IMR-90 (cell line): ENCODE data around the gene CTBP1. TPM values are rescaled to one million over a fixed set of nuclear protein-coding genes. Genes with fewer than 3 reads are reported as not detected.

Experiments
- ATAC-seq: fragments of 200-7000 bp; cut with Tn5 transposase; 2 replicates; pipeline ENCODE4 v1.9.1; 2020; ENCODE audit warnings: low read depth, mild to moderate bottlenecking, moderate library complexity
- BruUV-seq: library from RNA; stranded (reverse); fragments of 400-500 nt; replicated peaks from 2 replicates; lab custom pipeline; 2021; lab: Mats Ljungman, UMichigan
- CTCF ChIA-PET: fragments of 300-600 bp; formaldehyde crosslinking; extraction: SDS; loops from one replicate; lab custom pipeline; 2021; ENCODE audit warnings: antibody characterized with exemption; lab: Yijun Ruan, JAX
- POLR2A ChIA-PET: fragments of 300-600 bp; sonication (Branson Sonifier 250); formaldehyde crosslinking; loops from one replicate; lab custom pipeline; 2022; ENCODE audit warnings: antibody characterized with exemption; ENCODE audit not compliant: unreplicated experiment; lab: Charles Lee
- DNase-seq: peaks from one replicate; pipeline ENCODE4 v3.0.0; 2013
- H2AFZ ChIP-seq: replicated peaks from 2 replicates; pipeline ENCODE3; 2013; ENCODE audit warnings: low read length, mild to moderate bottlenecking; ENCODE audit not compliant: poor library complexity
- H2AK5ac ChIP-seq: 2 replicates; pipeline ENCODE4 v1.6.1; 2013; ENCODE audit warnings: low read depth, low read length, inconsistent platforms
- H2AK9ac ChIP-seq: replicated peaks from 2 replicates; pipeline ENCODE3; 2013; ENCODE audit warnings: mild to moderate bottlenecking, low read depth, low read length, moderate library complexity; ENCODE audit not compliant: poor library complexity
- H2BK120ac ChIP-seq: 2 replicates; pipeline ENCODE4 v1.6.1; 2013; ENCODE audit warnings: low read depth, low read length, inconsistent platforms
- H2BK15ac ChIP-seq: 3 replicates; pipeline ENCODE4 v1.6.1; 2013; ENCODE audit warnings: low read depth, low read length, inconsistent platforms
- H2BK20ac ChIP-seq: 2 replicates; pipeline ENCODE4 v1.6.1; 2013; ENCODE audit warnings: low read depth, mild to moderate bottlenecking, inconsistent platforms, low read length, moderate library complexity
- H2BK5ac ChIP-seq: 2 replicates; pipeline ENCODE4 v1.6.1; 2013; ENCODE audit warnings: mild to moderate bottlenecking, low read depth, low read length, inconsistent platforms; ENCODE audit not compliant: poor library complexity, severe bottlenecking
- H3K14ac ChIP-seq: replicated peaks from 2 replicates; pipeline ENCODE4 v1.6.1; 2013; ENCODE audit warnings: low read depth, low read length, inconsistent platforms
- H3K18ac ChIP-seq: 2 replicates; pipeline ENCODE4 v1.6.1; 2013; ENCODE audit warnings: low read depth, low read length, control low read depth
- H3K23ac ChIP-seq: 2 replicates; pipeline ENCODE4 v1.6.1; 2013; ENCODE audit warnings: low read depth, low read length, inconsistent platforms
- H3K27ac ChIP-seq: 2 replicates; pipeline ENCODE4 v1.5.1; 2013; ENCODE audit warnings: mild to moderate bottlenecking, control low read depth, low read length; ENCODE audit not compliant: insufficient read depth
- H3K27me3 ChIP-seq: 2 replicates; pipeline ENCODE4 v1.6.1; 2013; ENCODE audit warnings: low read length; ENCODE audit not compliant: control insufficient read depth, insufficient read depth
- H3K36me3 ChIP-seq: 2 replicates; pipeline ENCODE4 v1.6.1; 2013; ENCODE audit warnings: low read length, mixed read lengths; ENCODE audit not compliant: control insufficient read depth, insufficient read depth
- H3K4ac ChIP-seq: 2 replicates; pipeline ENCODE4 v1.6.1; 2013; ENCODE audit warnings: low read depth, low read length, inconsistent platforms
- H3K4me1 ChIP-seq: 2 replicates; pipeline ENCODE4 v1.6.1; 2013; ENCODE audit warnings: low read length, mixed read lengths; ENCODE audit not compliant: control insufficient read depth, insufficient read depth
- H3K4me2 ChIP-seq: 2 replicates; pipeline ENCODE4 v1.6.1; 2013; ENCODE audit warnings: low read depth, mild to moderate bottlenecking, control low read depth, low read length, moderate library complexity
- H3K4me3 ChIP-seq: 2 replicates; pipeline ENCODE4 v1.5.1; 2013; ENCODE audit warnings: low read depth, mild to moderate bottlenecking, control low read depth, low read length, moderate library complexity; ENCODE audit not compliant: insufficient read depth
- H3K56ac ChIP-seq: 2 replicates; pipeline ENCODE4 v1.6.1; 2013; ENCODE audit warnings: low read length, inconsistent platforms; ENCODE audit not compliant: insufficient read depth; ENCODE audit errors: extremely low read depth
- H3K79me1 ChIP-seq, 2 experiments: 2 replicates each; pipeline ENCODE4 v1.6.1; 2013; ENCODE audit warnings: low read length in 2 of 2, inconsistent platforms in 1 of 2, low read depth in 1 of 2
- H3K9ac ChIP-seq: 2 replicates; pipeline ENCODE4 v1.6.1; 2013; ENCODE audit warnings: low read depth, low read length, control low read depth
- H3K9me1 ChIP-seq: 2 replicates; pipeline ENCODE4 v1.6.1; 2013; ENCODE audit warnings: low read length, inconsistent platforms; ENCODE audit not compliant: insufficient read depth
- H3K9me3 ChIP-seq: 2 replicates; pipeline ENCODE4 v1.6.1; 2013; ENCODE audit warnings: low read length; ENCODE audit not compliant: control insufficient read depth, insufficient read depth
- H4K20me1 ChIP-seq: 2 replicates; pipeline ENCODE4 v1.6.1; 2013; ENCODE audit warnings: low read length, inconsistent platforms; ENCODE audit not compliant: insufficient read depth
- H4K5ac ChIP-seq: 2 replicates; pipeline ENCODE4 v1.6.1; 2013; ENCODE audit warnings: mild to moderate bottlenecking, low read depth, low read length, control low read depth
- H4K8ac ChIP-seq, 2 experiments: 2 replicates each; pipeline ENCODE4 v1.6.1; 2013; ENCODE audit warnings: low read depth in 2 of 2, low read length in 2 of 2, control low read depth in 1 of 2, inconsistent platforms in 1 of 2
- H4K91ac ChIP-seq: 2 replicates; pipeline ENCODE4 v1.6.1; 2013; ENCODE audit warnings: low read depth, low read length, inconsistent platforms; ENCODE audit not compliant: insufficient read depth
- BHLHE40 ChIP-seq: fragments of 150-350 bp; IDR thresholded peaks from 2 replicates; pipeline ENCODE4 v1.6.1; 2016; ENCODE audit warnings: mild to moderate bottlenecking, low read depth, low read length
- CEBPB ChIP-seq: IDR thresholded peaks from 2 replicates; pipeline ENCODE4 v1.6.1; 2012; ENCODE audit warnings: low read depth, low read length, improper control_type of control experiment
- CHD1 ChIP-seq: IDR thresholded peaks from 2 replicates; pipeline ENCODE4 v1.6.1; 2012; ENCODE audit warnings: low read depth, low read length, improper control_type of control experiment
- FOS ChIP-seq: fragments of 150-350 bp; IDR thresholded peaks from 2 replicates; pipeline ENCODE4 v1.6.1; 2016; ENCODE audit warnings: low read depth, low read length
- MAFK ChIP-seq: IDR thresholded peaks from 2 replicates; pipeline ENCODE4 v1.6.1; 2012; ENCODE audit warnings: low read depth, low read length, improper control_type of control experiment
- MAZ ChIP-seq: IDR thresholded peaks from 2 replicates; pipeline ENCODE4 v1.6.1; 2012; ENCODE audit warnings: low read depth, mild to moderate bottlenecking, low read length, improper control_type of control experiment, moderate library complexity, borderline replicate concordance
- MXI1 ChIP-seq: IDR thresholded peaks from 2 replicates; pipeline ENCODE4 v1.6.1; 2012; ENCODE audit warnings: low read depth, mild to moderate bottlenecking, low read length, moderate library complexity, borderline replicate concordance
- NFE2L2 ChIP-seq: fragments of 150-350 bp; IDR thresholded peaks from 2 replicates; pipeline ENCODE4 v1.6.1; 2016; ENCODE audit warnings: low read depth, mild to moderate bottlenecking, low read length
- POLR2A ChIP-seq: IDR thresholded peaks from 2 replicates; pipeline ENCODE4 v1.6.1; 2012; ENCODE audit warnings: mild to moderate bottlenecking, low read depth, low read length
- RAD21 ChIP-seq: IDR thresholded peaks from 2 replicates; pipeline ENCODE4 v1.6.1; 2012; ENCODE audit warnings: low read length, improper control_type of control experiment
- RCOR1 ChIP-seq: IDR thresholded peaks from 2 replicates; pipeline ENCODE4 v1.6.1; 2012; ENCODE audit warnings: mild to moderate bottlenecking, low read length, improper control_type of control experiment; ENCODE audit not compliant: insufficient replicate concordance
- RFX5 ChIP-seq: IDR thresholded peaks from 2 replicates; pipeline ENCODE4 v1.8.0; 2012; ENCODE audit warnings: low read depth, mild to moderate bottlenecking, low read length, moderate library complexity
- SMC3 ChIP-seq: fragments of 150-350 bp; IDR thresholded peaks from 2 replicates; pipeline ENCODE4 v1.6.1; 2016; ENCODE audit warnings: low read depth, mild to moderate bottlenecking, antibody characterized with exemption, low read length, moderate library complexity
- WGBS, 2 experiments: methylation state at CpG; one replicate each; pipeline versions ENCODE4 v1.1.5 to v1.1.7; 2013; ENCODE audit warnings: missing lambda C conversion rate in 2 of 2; ENCODE audit not compliant: insufficient read length in 1 of 2; ENCODE audit errors: extremely low coverage in 2 of 2; 5-methylcytosine and 5-hydroxymethylcytosine counted together
- dilution Hi-C: fragments of 300-500 bp; cut with HindIII; formaldehyde crosslinking; loops from one replicate; pipeline ENCODE4 v1.14.3; 2018; ENCODE audit warnings: low sequenced_read_pairs; ENCODE audit not compliant: unreplicated experiment
- in situ Hi-C: fragments of 300-500 bp; cut with MboI; formaldehyde crosslinking; loops from 3 replicates; pipeline ENCODE4 v1.14.3; 2019; ENCODE audit warnings: low sequenced_read_pairs, inconsistent platforms, mixed read lengths
- intact Hi-C: fragments of 100-400 bp; cut with micrococcal nuclease; formaldehyde crosslinking; loops from 2 replicates; pipeline ENCODE4 v1.10.0; 2022
- polyA plus RNA-seq, 3 experiments: library from polyadenylated mRNA; depleted of rRNA; stranded (reverse); fragments of >200 nt; gene quantifications; 2 replicates each; pipeline ENCODE4 v1.2.3, GENCODE V29; 2012; ENCODE audit warnings: low replicate concordance in 1 of 3
- total RNA-seq: library from RNA; depleted of rRNA; stranded (reverse); fragments of >200 nt; gene quantifications from 2 replicates; pipeline ENCODE4 v1.2.3, GENCODE V29; 2012
- TF ChIP-seq, protein P1 (sequence below): fragments of 150-350 bp; IDR thresholded peaks from 2 replicates; pipeline ENCODE4 v1.6.1; 2016; ENCODE audit warnings: low read depth, mild to moderate bottlenecking, low read length, moderate library complexity, borderline replicate concordance
- TF ChIP-seq, protein P2 (sequence below): conservative IDR thresholded peaks from 2 replicates; pipeline ENCODE4 v1.5.1; 2012; ENCODE audit warnings: mild to moderate bottlenecking, low read depth, low read length, improper control_type of control experiment
- TF ChIP-seq, protein P3 (sequence below): fragments of 150-350 bp; IDR thresholded peaks from 2 replicates; pipeline ENCODE4 v1.6.1; 2017; ENCODE audit warnings: mild to moderate bottlenecking, antibody characterized with exemption, low read length, low read depth

CTBP1 gene
- total and polyA plus RNA-seq, 2 of the 4 experiments (the other 2 are of a cell fraction): 147 to 212 TPM

DNA sequence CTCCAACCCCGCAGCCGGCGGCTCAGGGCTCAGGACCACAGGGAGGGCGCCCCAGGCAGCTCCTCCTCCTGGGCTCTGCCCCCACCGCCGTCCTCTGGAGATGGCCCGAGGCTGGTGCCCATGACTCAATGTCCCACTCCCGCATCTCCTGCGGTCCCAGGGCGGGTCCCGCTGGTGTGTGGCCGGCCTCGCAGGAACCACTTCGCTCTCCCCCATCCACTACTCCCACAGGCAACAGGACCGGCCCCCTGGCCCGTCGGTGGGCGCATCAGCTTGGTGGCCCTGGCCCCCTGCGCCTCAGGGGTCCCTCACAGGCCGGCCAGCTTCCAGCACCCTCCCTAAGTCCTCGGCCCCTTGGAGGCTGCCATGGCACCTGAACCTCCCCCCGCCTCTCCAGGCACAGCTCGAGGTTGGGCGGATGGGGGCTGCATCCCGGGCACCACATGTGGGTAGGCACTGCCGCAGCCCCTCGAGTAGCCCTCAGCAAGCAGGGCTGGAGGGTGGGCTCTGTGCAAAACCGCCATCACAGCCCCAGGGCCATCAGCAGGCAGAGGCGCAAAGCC, 53.7 kb downstream of the CTBP1 start:
- H2BK120ac ChIP-seq: peak overlapping the region; percentile 81
- H3K27me3 ChIP-seq: no peaks in the 10 kb centered on the region
- intact Hi-C loops (no loop called here), in situ Hi-C loops (no loop called here), dilution Hi-C loops (no loop called here)
- H3K4me2 ChIP-seq: no peak overlapping the region
- ChIA-PET POLR2A (no interaction called here), CTCF (no interaction called here)
- no TSS peak for BruUV-seq
- no peak overlapping the region for H3K23ac ChIP-seq
- peaks cover 5 to 49% of the 10 kb centered on the region in 2 experiments; a peak in 2 of 4 replicates for H3K79me1 ChIP-seq
- peak overlapping the region; percentile 23; the same call in 1 of the 3 replicates for H2BK15ac ChIP-seq
- ATAC-seq: no peak
- H3K4ac ChIP-seq: peak overlapping the region; percentile 76
- peak overlapping the region; percentile 17; the same call in 1 of the 2 replicates for H2BK20ac ChIP-seq
- H3K9ac ChIP-seq: no peak overlapping the region
- peak overlapping the region; percentile 39; the same call in 1 of the 2 replicates for H4K91ac ChIP-seq
- H3K4me1 ChIP-seq: peaks cover 45% of the 10 kb centered on the region
- no peak overlapping the region for H2AK9ac ChIP-seq
- 92% methylated on average over 10 of the region's 29 CpGs; no CpG with 5 or more reads in 1 of the 2 experiments for WGBS, 2 experiments
- H3K14ac ChIP-seq: no peak overlapping the region; the same call in 1 of the 2 replicates
- H2AK5ac ChIP-seq: peak overlapping the region; percentile 59
- peak overlapping the region; percentile 21; the same call in 1 of the 2 replicates for H3K27ac ChIP-seq
- TF ChIP-seq RCOR1: no peak
- TF ChIP-seq POLR2A: no peak
- TF ChIP-seq SMC3: no peak
- no peak for TF ChIP-seq RAD21
- no peak for TF ChIP-seq NFE2L2
- TF ChIP-seq CHD1: no peak
- no peak for TF ChIP-seq BHLHE40
- TF ChIP-seq, protein P1, sequence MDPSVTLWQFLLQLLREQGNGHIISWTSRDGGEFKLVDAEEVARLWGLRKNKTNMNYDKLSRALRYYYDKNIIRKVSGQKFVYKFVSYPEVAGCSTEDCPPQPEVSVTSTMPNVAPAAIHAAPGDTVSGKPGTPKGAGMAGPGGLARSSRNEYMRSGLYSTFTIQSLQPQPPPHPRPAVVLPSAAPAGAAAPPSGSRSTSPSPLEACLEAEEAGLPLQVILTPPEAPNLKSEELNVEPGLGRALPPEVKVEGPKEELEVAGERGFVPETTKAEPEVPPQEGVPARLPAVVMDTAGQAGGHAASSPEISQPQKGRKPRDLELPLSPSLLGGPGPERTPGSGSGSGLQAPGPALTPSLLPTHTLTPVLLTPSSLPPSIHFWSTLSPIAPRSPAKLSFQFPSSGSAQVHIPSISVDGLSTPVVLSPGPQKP: no peak
- TF ChIP-seq, protein P2, sequence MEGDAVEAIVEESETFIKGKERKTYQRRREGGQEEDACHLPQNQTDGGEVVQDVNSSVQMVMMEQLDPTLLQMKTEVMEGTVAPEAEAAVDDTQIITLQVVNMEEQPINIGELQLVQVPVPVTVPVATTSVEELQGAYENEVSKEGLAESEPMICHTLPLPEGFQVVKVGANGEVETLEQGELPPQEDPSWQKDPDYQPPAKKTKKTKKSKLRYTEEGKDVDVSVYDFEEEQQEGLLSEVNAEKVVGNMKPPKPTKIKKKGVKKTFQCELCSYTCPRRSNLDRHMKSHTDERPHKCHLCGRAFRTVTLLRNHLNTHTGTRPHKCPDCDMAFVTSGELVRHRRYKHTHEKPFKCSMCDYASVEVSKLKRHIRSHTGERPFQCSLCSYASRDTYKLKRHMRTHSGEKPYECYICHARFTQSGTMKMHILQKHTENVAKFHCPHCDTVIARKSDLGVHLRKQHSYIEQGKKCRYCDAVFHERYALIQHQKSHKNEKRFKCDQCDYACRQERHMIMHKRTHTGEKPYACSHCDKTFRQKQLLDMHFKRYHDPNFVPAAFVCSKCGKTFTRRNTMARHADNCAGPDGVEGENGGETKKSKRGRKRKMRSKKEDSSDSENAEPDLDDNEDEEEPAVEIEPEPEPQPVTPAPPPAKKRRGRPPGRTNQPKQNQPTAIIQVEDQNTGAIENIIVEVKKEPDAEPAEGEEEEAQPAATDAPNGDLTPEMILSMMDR: no peak
- TF ChIP-seq RFX5: no peak
- TF ChIP-seq FOS: no peak
- no peak for TF ChIP-seq MXI1
- no peak for TF ChIP-seq MAFK
- TF ChIP-seq CEBPB: no peak
- no peak for TF ChIP-seq MAZ
- TF ChIP-seq, protein P3, sequence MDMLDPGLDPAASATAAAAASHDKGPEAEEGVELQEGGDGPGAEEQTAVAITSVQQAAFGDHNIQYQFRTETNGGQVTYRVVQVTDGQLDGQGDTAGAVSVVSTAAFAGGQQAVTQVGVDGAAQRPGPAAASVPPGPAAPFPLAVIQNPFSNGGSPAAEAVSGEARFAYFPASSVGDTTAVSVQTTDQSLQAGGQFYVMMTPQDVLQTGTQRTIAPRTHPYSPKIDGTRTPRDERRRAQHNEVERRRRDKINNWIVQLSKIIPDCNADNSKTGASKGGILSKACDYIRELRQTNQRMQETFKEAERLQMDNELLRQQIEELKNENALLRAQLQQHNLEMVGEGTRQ: no peak
- no peak overlapping the region; the same call in 1 of the 2 replicates for H4K5ac ChIP-seq
- no peak overlapping the region; the same call in 1 of the 2 replicates for H3K18ac ChIP-seq
- no peak overlapping the region for H3K56ac ChIP-seq
- peak overlapping the region; percentile 42 for H2BK5ac ChIP-seq
- H4K20me1 ChIP-seq: no peaks in the 10 kb centered on the region
- no peak for DNase-seq
- H3K36me3 ChIP-seq: no peaks in the 10 kb centered on the region; the same call in 1 of the 2 replicates
- no peak overlapping the region; a peak in 1 of 4 replicates for H4K8ac ChIP-seq
- no peaks in the 10 kb centered on the region for H3K9me3 ChIP-seq
- H2AFZ ChIP-seq: no peak overlapping the region
- peaks cover 34% of the 10 kb centered on the region for H3K9me1 ChIP-seq
- no peak overlapping the region for H3K4me3 ChIP-seq
